GM18517 (cell line): ENCODE results near the gene TMEM242.

Experiments
- ATAC-seq: cut with Tn5 transposase; IDR thresholded peaks from one replicate; pipeline ENCODE4 v1.9.1; 2021; ENCODE audit warnings: mild to moderate bottlenecking, moderate library complexity; ENCODE audit not compliant: unreplicated experiment

TMEM242 gene

GRCh38 chr6:157272372-157272771 is 50.9 kb downstream of the TMEM242 start:
- ATAC-seq: no peak

DNA sequence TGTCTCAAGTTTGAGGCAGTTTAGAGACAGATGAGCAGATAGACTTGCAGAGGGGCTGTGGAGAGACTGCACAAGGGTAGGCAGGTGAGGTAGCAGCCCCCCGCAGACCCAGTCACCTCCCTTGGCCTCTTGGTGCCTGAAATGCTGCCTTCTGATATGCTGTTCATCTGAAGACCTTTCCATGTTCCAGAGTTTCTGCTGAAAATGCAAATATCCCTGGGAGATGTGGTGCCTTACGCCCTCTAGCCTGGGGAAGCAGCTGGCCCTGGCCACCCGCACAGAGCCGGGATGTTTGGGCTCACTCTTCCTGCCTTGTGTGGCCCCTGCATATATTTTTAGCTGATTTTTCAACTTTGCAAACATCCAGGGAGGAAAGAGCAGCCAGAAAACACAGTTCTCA is 51.4 kb downstream of the TMEM242 start:
- ATAC-seq: no peak

- no peak for ATAC-seq
Measured at GRCh38 chr6:157271441-157271840, 51.9 kb downstream of the TMEM242 start.

DNA sequence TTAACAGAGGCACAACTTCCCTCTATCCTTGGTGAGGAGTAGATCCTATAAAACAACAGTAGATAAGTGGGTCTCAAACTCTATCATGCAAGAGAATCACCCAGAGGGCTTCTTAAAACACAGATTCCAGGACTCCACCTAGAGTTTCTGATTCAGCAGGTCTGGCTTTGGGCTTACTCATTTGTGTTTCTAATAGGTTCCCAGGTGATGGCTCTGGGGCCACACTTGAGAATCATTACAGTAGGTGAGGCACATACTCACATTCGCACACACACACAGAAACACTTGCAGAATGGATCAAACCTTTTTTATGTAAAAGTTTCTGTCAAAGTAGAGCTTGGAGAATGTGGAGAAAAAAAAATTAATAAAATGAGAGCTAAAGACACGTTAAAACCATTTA is 52.4 kb downstream of the TMEM242 start:
- ATAC-seq: no peak

- no peak for ATAC-seq
Measured at GRCh38 chr6:157270308-157270707, 53.0 kb downstream of the TMEM242 start.

DNA sequence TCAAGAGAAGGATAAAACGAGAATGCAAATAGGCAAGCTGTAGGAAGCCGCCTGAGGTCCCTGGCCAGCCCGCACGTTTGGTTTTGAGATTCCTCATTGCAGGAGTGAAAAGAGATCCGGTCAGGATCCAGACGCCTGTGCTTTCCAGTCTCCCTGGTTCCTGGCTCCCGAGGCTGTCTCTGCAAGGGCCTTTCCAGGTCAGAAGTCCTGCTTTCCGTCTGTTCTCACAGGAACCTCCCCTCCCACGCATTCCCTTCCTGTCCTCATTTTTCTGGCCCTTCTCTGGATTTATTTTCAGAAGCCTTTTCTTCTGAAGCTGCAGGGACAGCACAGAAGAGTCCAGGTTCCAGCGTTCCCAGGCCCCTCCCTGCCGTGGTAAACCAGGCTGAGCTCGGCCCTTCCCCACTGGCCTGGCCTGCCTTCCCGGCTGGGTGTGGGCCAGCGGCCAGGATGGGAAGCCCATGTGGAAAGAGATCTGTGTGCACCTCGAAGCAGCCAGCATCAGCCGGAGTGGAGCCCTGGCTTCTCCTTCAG is 54.0 kb downstream of the TMEM242 start:
- ATAC-seq: no peak

GRCh38 chr6:157268835-157269234 is 54.5 kb downstream of the TMEM242 start:
- ATAC-seq: no peak

- ATAC-seq: no peak
Measured at GRCh38 chr6:157268396-157268795, 54.9 kb downstream of the TMEM242 start.

DNA sequence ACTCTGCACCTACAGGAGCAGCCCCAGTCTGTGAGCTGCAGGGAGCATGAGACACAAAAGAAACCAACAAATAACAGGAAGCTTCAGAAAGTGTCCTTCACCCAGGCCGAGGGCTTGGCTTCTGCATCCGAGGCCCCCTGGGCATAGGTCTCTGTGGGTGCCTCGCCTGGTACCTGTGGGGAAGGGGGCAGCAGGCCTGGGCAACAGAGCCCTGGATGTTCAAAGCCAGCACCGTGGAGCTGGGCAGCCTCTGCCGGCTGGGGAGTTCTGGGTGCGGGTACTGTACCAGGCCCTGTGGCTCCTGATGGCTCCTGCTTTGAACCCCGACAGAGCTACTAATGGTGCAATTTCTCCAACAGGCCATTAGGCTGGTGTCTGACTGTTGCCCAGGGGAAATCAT is 55.7 kb downstream of the TMEM242 start:
- ATAC-seq: no peak

- no peak for ATAC-seq
Measured at GRCh38 chr6:157267109-157267611, 56.2 kb downstream of the TMEM242 start.

GRCh38 chr6:157266274-157267101 is 56.8 kb downstream of the TMEM242 start:
- ATAC-seq: no peak

- ATAC-seq: no peak
Measured at GRCh38 chr6:157265635-157266034, 57.7 kb downstream of the TMEM242 start.

GRCh38 chr6:157265186-157265585 is 58.1 kb downstream of the TMEM242 start:
- ATAC-seq: no peak

GRCh38 chr6:157264701-157265100 is 58.6 kb downstream of the TMEM242 start:
- no peak for ATAC-seq

GRCh38 chr6:157263881-157264397 is 59.4 kb downstream of the TMEM242 start:
- no peak for ATAC-seq

DNA sequence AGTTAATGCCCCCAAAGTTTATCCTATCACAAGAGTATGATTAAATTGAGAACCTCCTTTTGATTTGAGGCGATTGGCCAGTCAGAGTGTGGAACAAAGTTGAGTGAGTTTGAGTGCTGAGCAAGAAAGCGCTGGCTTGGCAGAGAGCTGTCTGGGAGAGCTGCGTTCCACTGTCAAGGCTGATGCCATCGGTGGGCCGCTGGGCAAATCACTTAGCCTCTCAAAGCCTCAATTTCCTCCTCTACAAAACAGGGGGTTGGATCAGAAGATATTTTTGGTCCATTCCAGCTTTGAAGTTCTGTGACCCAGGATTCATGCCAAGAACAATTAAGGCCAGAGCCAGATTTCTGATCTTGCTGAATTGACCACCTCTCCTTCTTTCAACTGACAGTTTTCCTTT is 60.2 kb downstream of the TMEM242 start:
- ATAC-seq: no peak

GRCh38 chr6:157261606-157262005 is 61.7 kb downstream of the TMEM242 start:
- ATAC-seq: no peak

DNA sequence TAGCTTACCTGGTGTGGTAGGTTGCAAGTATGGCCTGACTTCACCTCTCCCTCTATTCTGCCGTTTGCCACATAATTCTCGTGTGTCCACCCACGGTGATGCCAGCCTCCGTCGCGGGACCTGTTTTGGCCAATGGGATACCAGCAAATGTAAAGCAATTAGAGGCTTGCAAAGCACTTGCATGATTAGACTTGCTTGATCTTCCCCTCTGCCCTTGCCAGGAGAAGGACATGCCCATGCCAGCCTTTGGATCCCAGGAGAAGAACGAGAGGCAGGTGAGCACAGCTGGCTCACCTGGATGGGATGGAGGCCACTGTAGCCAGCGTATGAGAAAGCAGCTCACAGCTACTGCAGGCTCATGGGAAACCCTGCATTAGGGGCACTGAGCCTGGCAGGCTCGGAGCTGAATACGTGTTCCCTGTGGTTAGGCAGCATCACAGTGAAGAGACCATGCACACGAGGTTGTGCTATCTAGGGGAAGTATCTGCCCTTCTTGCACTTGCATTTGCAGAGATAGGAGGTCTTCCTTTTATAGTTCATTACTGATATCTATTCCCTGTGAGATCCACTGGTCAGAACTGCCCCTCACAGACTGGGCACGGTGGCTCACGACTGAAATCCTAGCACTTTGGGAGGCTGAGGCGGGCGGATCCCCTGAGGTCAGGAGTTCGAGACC is 62.4 kb downstream of the TMEM242 start:
- no peak for ATAC-seq

DNA sequence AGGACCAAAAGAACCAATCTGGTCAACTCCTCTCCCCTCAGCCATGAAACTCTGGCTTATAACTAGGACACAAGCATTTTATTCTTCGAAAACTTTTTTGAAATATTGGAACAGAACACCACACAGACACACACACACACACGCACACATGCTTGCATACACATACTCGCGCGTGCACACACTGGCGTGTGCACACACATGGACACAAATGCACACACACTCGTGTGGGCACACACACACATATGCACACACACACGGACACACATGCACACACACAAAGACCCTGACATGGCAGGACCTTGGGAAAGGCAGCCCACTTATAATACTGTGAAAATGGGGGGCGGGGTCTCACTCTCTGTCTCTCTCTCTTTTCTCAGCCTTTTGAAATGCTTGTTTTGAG is 63.9 kb downstream of the TMEM242 start:
- ATAC-seq: no peak

DNA sequence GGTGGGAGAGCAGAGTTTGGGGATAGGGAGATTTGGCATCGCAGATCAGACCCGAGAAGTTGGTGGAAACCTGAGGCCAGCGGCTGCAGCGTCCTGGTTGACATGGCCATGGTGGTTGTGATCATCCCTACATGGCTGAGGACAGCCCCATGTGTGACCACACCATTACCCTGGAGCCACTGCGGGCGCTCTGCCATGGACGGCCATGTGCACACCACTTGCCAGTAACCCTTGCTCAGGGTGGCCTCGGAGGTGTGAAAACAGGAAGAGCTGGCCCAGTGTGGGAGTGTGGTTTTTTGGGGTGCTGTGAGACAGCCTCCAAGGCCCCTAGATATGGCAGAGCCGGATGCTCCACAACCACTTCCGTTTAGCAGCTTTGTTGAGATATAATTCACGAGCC is 64.4 kb downstream of the TMEM242 start:
- ATAC-seq: no peak

DNA sequence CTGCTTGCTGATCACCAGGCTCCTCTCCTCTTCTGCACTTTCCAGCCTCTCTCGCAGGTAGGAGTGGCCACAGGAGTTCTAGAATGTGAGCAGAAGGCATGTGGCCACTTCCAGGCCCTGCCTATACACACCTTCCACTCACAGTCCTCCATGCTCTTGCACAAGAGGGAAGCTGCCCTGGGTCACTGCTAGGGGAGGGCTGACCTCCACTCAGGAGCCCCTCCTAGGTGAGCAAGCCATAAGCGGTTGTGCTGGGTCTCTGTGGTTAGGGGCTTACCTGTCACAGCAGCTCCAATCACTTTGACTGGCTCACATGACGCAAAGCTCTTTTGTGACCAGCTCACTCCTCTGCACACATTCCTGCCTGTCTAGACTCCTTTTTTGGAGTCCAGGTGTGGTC is 68.2 kb downstream of the TMEM242 start:
- ATAC-seq: no peak

DNA sequence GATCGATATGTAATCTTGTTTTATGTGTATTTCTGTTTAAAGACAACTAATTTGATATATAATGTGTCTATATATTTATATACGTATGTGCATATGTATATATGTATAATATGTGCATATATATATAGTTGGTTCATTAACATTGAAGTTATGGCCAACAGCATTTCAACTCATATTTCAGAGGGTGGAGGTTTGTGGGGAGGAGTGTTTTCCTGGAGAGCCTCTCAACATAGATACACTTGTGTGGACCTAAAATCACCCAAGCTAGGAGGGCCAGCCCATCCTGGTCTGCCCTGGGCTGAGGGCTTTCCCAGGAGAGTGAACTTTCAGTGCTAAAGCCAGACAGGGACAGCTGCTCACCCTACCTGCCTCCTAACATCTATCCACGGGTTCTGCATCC is 68.8 kb downstream of the TMEM242 start:
- ATAC-seq: no peak
